Naive B cell (primary cell): Measurements from ENCODE around the gene TARS2. TPM values are rescaled to one million over a fixed set of nuclear protein-coding genes. Genes with fewer than 3 reads are reported as not detected.

Source experiments
- ATAC-seq, 2 donors: fragments of 150-1000 bp; cut with Tn5 transposase; 2 replicates each; pipeline ENCODE4 v1.10.0; 2021; ENCODE audit warnings: low read depth in 2 of 2, mild to moderate bottlenecking in 2 of 2, moderate library complexity in 2 of 2
- DNase-seq: peaks from one replicate; pipeline ENCODE4 v3.0.0; 2022
- H3K27ac Mint-ChIP-seq, 6 donors: one replicate each; pipeline ENCODE4 v1.8.0; 2020 to 2022; ENCODE audit warnings: mild to moderate bottlenecking in 6 of 6, mixed read lengths in 6 of 6, moderate library complexity in 5 of 6, inconsistent platforms in 2 of 6
- H3K27me3 Mint-ChIP-seq, 3 donors: one replicate each; pipeline ENCODE4 v1.8.0; 2021 to 2022; ENCODE audit warnings: mixed read lengths in 3 of 3, mild to moderate bottlenecking in 1 of 3
- H3K36me3 Mint-ChIP-seq, 2 donors: one replicate each; pipeline ENCODE4 v1.8.0; 2020 to 2022; ENCODE audit warnings: mixed read lengths in 2 of 2, inconsistent platforms in 1 of 2, mild to moderate bottlenecking in 1 of 2
- H3K4me1 Mint-ChIP-seq, 3 donors: one replicate each; pipeline ENCODE4 v1.8.0; 2020 to 2022; ENCODE audit warnings: mixed read lengths in 3 of 3, inconsistent platforms in 1 of 3, mild to moderate bottlenecking in 1 of 3, moderate library complexity in 1 of 3
- H3K4me3 Mint-ChIP-seq, 8 donors: one replicate each; pipeline ENCODE4 v1.8.0; 2020 to 2022; ENCODE audit warnings: mild to moderate bottlenecking in 8 of 8, mixed read lengths in 8 of 8, moderate library complexity in 8 of 8, inconsistent platforms in 2 of 8
- H3K9me3 Mint-ChIP-seq, 7 donors: one replicate each; pipeline ENCODE4 v1.8.0; 2020 to 2022; ENCODE audit warnings: mixed read lengths in 7 of 7, mild to moderate bottlenecking in 5 of 7, inconsistent platforms in 2 of 7, moderate library complexity in 1 of 7
- polyA plus RNA-seq, 6 donors: library from polyadenylated mRNA; unstranded; fragments of 300-500 nt; fragmentation: Illumina TruSeq; gene quantifications; one replicate each; pipeline ENCODE4 v1.2.3, GENCODE V29; 2021; ENCODE audit warnings: low read depth in 6 of 6

TARS2 gene
- polyA plus RNA-seq, 6 donors from 2014 or later: 31.7 to 49.6 (median 37.4) TPM

- no peak for ATAC-seq
- peaks cover 0 to 4% (median 0%) of the 10 kb centered on the region in 3 donors for H3K4me1 Mint-ChIP-seq
Observed at GRCh38 chr1:150477733-150478132, 9.5 kb upstream of the TARS2 start.

GRCh38 chr1:150479370-150479769, 7.8 kb upstream of the TARS2 start:
- no peaks in the 10 kb centered on the region for H3K36me3 Mint-ChIP-seq
- no peak overlapping the region for H3K27ac Mint-ChIP-seq

More at GRCh38 chr1:150477733-150478132, 9.5 kb upstream of the TARS2 start:
- DNase-seq: no peak
- H3K9me3 Mint-ChIP-seq: no peaks in the 10 kb centered on the region
- H3K27ac Mint-ChIP-seq: peak overlapping the region in 3 of 6 donors; percentile 0 to 91 (median 58)
- H3K36me3 Mint-ChIP-seq: no peaks in the 10 kb centered on the region
- no peak overlapping the region for H3K4me3 Mint-ChIP-seq
- no peaks in the 10 kb centered on the region for H3K27me3 Mint-ChIP-seq

DNA sequence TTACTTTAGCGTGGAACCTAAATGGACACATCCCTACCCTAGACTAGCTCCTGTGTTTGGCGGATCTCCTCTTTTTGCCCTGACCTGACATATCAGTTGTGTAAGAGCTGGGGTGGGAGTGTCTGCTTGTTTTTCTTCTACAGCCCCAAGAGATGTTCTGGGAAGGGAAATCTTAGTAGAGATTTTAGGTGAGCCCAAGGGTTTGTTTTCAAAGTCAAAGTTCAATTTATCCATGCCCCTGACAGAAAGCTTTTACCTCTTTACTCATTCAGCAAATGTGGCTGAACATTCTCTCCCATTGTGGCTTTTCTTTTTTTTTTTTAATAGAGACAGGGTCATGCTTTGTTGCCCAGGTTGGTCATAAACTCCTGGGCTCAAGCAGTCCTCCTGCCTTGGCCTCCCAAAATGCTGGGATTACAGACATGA, 7.3 kb upstream of the TARS2 start:
- no peaks in the 10 kb centered on the region for H3K27me3 Mint-ChIP-seq
- H3K36me3 Mint-ChIP-seq: no peaks in the 10 kb centered on the region
- ATAC-seq (no peak), DNase-seq (no peak)
- no peaks in the 10 kb centered on the region for H3K9me3 Mint-ChIP-seq
- peaks cover 0 to 4% (median 0%) of the 10 kb centered on the region in 3 donors for H3K4me1 Mint-ChIP-seq
- peak overlapping the region in 1 of 6 donors; percentile 60 for H3K27ac Mint-ChIP-seq
- H3K4me3 Mint-ChIP-seq: peak overlapping the region in 1 of 8 donors; percentile 12

More at GRCh38 chr1:150479370-150479769, 7.8 kb upstream of the TARS2 start:
- H3K4me3 Mint-ChIP-seq: no peak overlapping the region
- no peak for DNase-seq
- peaks cover 0 to 4% (median 0%) of the 10 kb centered on the region in 3 donors for H3K4me1 Mint-ChIP-seq
- H3K9me3 Mint-ChIP-seq: no peaks in the 10 kb centered on the region
- no peaks in the 10 kb centered on the region for H3K27me3 Mint-ChIP-seq
- no peak for ATAC-seq

DNA sequence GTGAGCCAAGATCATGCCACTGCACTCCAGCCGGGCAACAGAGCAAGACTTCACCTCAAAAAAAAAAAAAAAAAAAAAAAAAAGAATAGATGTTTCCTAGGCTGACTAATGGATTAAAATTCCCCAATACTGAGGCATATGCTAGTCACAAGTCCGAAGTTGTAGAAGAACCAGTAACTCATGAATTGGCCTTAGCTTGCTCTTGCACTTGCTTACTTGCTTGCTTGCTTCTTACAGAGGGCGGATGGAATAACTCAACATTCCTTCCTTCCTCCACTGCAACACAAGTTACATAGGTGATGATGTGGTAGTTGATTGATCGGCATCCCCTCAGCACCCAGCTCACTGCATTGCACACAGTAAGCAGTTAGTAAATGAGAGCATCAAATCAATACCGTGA, 2.8 kb upstream of the TARS2 start:
- no peaks in the 10 kb centered on the region for H3K27me3 Mint-ChIP-seq
- no peak overlapping the region for H3K27ac Mint-ChIP-seq
- H3K36me3 Mint-ChIP-seq: peaks cover 4 to 13% of the 10 kb centered on the region in 2 donors
- ATAC-seq (no peak), DNase-seq (no peak)
- H3K9me3 Mint-ChIP-seq: no peaks in the 10 kb centered on the region
- peak overlapping the region in 1 of 8 donors; percentile 59 for H3K4me3 Mint-ChIP-seq
- peaks cover 12 to 25% (median 22%) of the 10 kb centered on the region in 3 donors for H3K4me1 Mint-ChIP-seq

DNA sequence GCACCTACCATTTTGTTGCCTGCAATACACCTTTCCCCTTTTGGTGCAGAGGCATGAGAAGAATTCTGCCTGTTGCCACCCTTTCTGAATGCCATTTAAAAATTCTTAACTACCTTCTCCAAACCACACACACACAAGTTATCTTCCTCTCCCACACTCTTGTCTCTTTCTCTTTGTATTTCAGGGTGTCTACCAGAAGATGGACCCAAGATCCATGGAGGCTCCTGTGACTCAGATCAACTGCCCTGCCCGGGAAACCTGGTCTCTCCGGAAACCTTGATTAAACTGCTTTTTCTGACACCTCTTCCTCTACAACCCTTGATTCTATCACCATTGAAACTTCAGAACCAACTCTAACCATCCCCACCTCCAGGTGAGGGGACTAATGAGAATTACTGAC, 2.4 kb upstream of the TARS2 start:
- peak overlapping the region in 4 of 8 donors; percentile 11 to 59 (median 34) for H3K4me3 Mint-ChIP-seq
- no peaks in the 10 kb centered on the region for H3K9me3 Mint-ChIP-seq
- H3K27me3 Mint-ChIP-seq: no peaks in the 10 kb centered on the region
- H3K36me3 Mint-ChIP-seq: peaks cover 4 to 14% of the 10 kb centered on the region in 2 donors
- ATAC-seq (no peak), DNase-seq (no peak)
- peak overlapping the region in 2 of 6 donors; percentile 1 to 13 for H3K27ac Mint-ChIP-seq
- H3K4me1 Mint-ChIP-seq: peaks cover 12 to 25% (median 22%) of the 10 kb centered on the region in 3 donors

- DNase-seq (no peak), ATAC-seq (no peak)
- Mint-ChIP-seq H3K36me3 (peaks cover 18 to 22% of the 10 kb centered on the region in 2 donors), H3K27ac (peak overlapping the region; percentile 97 to 99 (median 99)), H3K4me3 (peak overlapping the region; percentile 95 to 100 (median 98)), H3K9me3 (no peaks in the 10 kb centered on the region), H3K27me3 (no peaks in the 10 kb centered on the region), H3K4me1 (peaks cover 16 to 25% (median 22%) of the 10 kb centered on the region in 3 donors)
Observed at GRCh38 chr1:150487763-150488115, 520 bp downstream of the TARS2 start.

GRCh38 chr1:150493175-150493574, 6.0 kb downstream of the TARS2 start:
- no peak overlapping the region for H3K4me3 Mint-ChIP-seq
- DNase-seq: no peak
- H3K4me1 Mint-ChIP-seq: peaks cover 7 to 16% (median 10%) of the 10 kb centered on the region in 3 donors
- H3K27me3 Mint-ChIP-seq: no peaks in the 10 kb centered on the region
- H3K36me3 Mint-ChIP-seq: peaks cover 18 to 31% of the 10 kb centered on the region in 2 donors
- ATAC-seq: no peak
- no peak overlapping the region for H3K27ac Mint-ChIP-seq
- H3K9me3 Mint-ChIP-seq: no peaks in the 10 kb centered on the region

DNA sequence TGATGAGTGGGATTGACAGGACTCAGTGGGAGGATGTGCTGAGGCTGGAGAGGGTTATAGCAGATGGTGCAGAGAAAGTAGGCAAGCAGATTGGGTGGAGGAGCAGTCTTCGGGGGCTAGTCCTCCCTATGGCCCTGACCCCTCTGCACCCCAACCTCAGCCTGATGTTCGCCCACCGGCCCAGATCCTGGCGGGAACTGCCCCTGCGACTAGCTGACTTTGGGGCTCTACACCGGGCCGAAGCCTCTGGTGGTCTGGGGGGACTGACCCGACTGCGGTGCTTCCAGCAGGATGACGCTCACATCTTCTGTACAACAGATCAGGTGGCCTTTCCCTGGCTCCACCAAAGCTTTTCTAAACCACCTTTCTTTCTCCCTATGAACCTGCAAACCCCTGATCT, 11.1 kb downstream of the TARS2 start:
- no peak for DNase-seq
- peaks cover 0 to 4% (median 0%) of the 10 kb centered on the region in 3 donors for H3K4me1 Mint-ChIP-seq
- no peaks in the 10 kb centered on the region for H3K27me3 Mint-ChIP-seq
- peaks cover 8 to 40% of the 10 kb centered on the region in 2 donors for H3K36me3 Mint-ChIP-seq
- H3K9me3 Mint-ChIP-seq: no peaks in the 10 kb centered on the region
- ATAC-seq: no peak
- H3K4me3 Mint-ChIP-seq: no peak overlapping the region
- peak overlapping the region in 1 of 6 donors; percentile 35 for H3K27ac Mint-ChIP-seq

GRCh38 chr1:150505431-150505830, 18.2 kb downstream of the TARS2 start:
- ATAC-seq (no peak), DNase-seq (no peak)
- H3K36me3 Mint-ChIP-seq: peaks cover 12 to 34% of the 10 kb centered on the region in 2 donors
- H3K27me3 Mint-ChIP-seq: no peaks in the 10 kb centered on the region
- peaks cover 0 to 7% (median 6%) of the 10 kb centered on the region in 3 donors for H3K4me1 Mint-ChIP-seq
- H3K27ac Mint-ChIP-seq: no peak overlapping the region
- no peaks in the 10 kb centered on the region for H3K9me3 Mint-ChIP-seq
- no peak overlapping the region for H3K4me3 Mint-ChIP-seq

DNA sequence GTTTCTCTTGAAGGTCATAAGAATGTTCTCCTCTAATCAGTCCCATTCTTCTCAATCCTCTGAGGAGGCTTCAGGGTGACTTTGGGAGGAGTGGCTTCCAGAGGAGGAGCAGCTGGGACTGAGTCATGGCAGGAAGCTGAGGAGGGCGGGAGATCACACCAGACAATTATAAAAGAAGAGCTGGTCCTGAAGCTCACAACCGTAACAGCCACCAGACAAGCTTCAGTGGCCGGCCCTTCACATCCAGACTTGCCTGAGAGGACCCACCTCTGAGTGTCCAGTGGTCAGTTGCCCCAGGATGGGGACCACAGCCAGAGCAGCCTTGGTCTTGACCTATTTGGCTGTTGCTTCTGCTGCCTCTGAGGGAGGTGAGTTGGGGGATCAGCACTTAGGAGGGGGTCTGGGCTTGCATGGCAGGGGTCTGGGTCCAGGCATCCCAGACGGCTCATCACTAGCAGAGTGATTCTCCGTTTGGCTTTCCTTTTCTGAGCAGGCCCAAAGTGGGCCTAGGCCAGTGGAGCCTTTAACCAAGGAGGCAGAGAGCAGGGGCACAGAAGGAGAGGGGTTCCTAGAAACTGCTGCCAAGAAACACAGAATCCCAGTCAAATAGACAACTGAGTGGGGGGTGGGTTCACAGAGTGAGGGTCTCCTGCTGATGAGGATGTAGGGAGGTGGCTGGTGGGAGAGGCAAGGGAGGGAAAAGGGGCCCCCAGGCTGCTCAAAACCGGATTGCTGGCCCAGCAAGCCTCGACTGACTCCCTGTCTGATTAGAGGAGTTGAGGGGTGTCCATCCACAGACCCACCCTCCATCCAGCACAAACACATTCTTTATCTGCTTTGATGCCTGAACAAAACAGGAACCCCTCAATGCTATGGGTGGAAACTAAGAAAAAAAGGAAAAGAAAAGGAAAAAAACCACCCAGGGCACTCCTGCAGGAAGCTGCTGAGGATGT, 21.0 kb downstream of the TARS2 start, which contains the start of gene ECM1:
TSS of gene ECM1 (plus strand) at position 198 of the 953 bp plus-strand sequence. CDS start at position 299, 101 bp downstream.
- H3K27ac Mint-ChIP-seq: peak within 1 kb of the TSS in 4 of 6 donors; percentile 46 to 80 (median 58)
- H3K36me3 Mint-ChIP-seq: peaks cover 8 to 27% of the 10 kb centered on the region in 2 donors
- H3K4me3 Mint-ChIP-seq: no peak within 1 kb of the TSS
- DNase-seq (no peak), ATAC-seq (no peak)
- no peaks in the 10 kb centered on the region for H3K9me3 Mint-ChIP-seq
- H3K4me1 Mint-ChIP-seq: peaks cover 0 to 13% (median 11%) of the 10 kb centered on the region in 3 donors
- no peaks in the 10 kb centered on the region for H3K27me3 Mint-ChIP-seq

GRCh38 chr1:150508982-150509381, 21.8 kb downstream of the TARS2 start:
- H3K36me3 Mint-ChIP-seq: peaks cover 8 to 23% of the 10 kb centered on the region in 2 donors
- no peaks in the 10 kb centered on the region for H3K27me3 Mint-ChIP-seq
- no peaks in the 10 kb centered on the region for H3K9me3 Mint-ChIP-seq
- ATAC-seq (no peak), DNase-seq (no peak)
- H3K4me1 Mint-ChIP-seq: peaks cover under 1 to 13% (median 11%) of the 10 kb centered on the region in 3 donors
- H3K4me3 Mint-ChIP-seq: no peak overlapping the region
- peak overlapping the region in 2 of 6 donors; percentile 42 to 47 for H3K27ac Mint-ChIP-seq

DNA sequence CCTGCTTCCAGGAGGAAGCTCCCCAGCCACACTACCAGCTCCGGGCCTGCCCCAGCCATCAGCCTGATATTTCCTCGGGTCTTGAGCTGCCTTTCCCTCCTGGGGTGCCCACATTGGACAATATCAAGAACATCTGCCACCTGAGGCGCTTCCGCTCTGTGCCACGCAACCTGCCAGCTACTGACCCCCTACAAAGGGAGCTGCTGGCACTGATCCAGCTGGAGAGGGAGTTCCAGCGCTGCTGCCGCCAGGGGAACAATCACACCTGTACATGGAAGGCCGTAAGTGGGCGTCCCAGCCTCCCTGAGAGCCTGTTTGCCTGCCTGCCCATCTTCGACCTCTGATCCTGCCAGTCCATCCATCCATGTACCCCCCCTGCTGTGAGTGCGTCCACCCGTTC, 24.3 kb downstream of the TARS2 start:
- Mint-ChIP-seq H3K36me3 (peaks cover 0 to 7% of the 10 kb centered on the region in 2 donors), H3K27me3 (no peaks in the 10 kb centered on the region), H3K9me3 (no peaks in the 10 kb centered on the region), H3K4me3 (peak overlapping the region in 2 of 8 donors; percentile 68 to 84), H3K27ac (peak overlapping the region in 3 of 6 donors; percentile 26 to 84 (median 53)), H3K4me1 (peaks cover 14 to 30% (median 26%) of the 10 kb centered on the region in 3 donors)
- DNase-seq: no peak
- ATAC-seq: no peak

- Mint-ChIP-seq H3K4me1 (peaks cover 20 to 35% (median 30%) of the 10 kb centered on the region in 3 donors), H3K36me3 (peaks cover 0 to 7% of the 10 kb centered on the region in 2 donors), H3K27ac (peak overlapping the region in 2 of 6 donors; percentile 53 to 84), H3K9me3 (no peaks in the 10 kb centered on the region), H3K4me3 (peak overlapping the region in 2 of 8 donors; percentile 62 to 84), H3K27me3 (no peaks in the 10 kb centered on the region)
- no peak for ATAC-seq
- DNase-seq: no peak
Observed at GRCh38 chr1:150511985-150512660, 24.9 kb downstream of the TARS2 start.
